Upper lobe of left lung (tissue), 6 donors: ENCODE results near the gene DOLPP1. TPM values are rescaled to one million over a fixed set of nuclear protein-coding genes. Genes with fewer than 3 reads are reported as not detected.

Experiments used
- ATAC-seq, 2 donors: fragments of 200-7000 bp; cut with Tn5 transposase; one replicate each; pipeline ENCODE4 v1.9.1; 2022; ENCODE audit warnings: mild to moderate bottlenecking in 2 of 2, moderate library complexity in 2 of 2; ENCODE audit not compliant: low FRiP score in 2 of 2
- DNase-seq, 2 donors: peaks; one replicate each; pipeline ENCODE4 v3.0.0-alpha.2; 2019 to 2020
- H3K27ac ChIP-seq, 4 donors: fragments of 200-600 bp; sonication (generic); one replicate each; pipeline ENCODE4 v1.5.1; 2016 to 2019
- H3K27me3 ChIP-seq, 4 donors: fragments of 200-600 bp; sonication (generic); one replicate each; pipeline ENCODE4 v1.5.1; 2017 to 2019
- H3K36me3 ChIP-seq, 4 donors: fragments of 200-600 bp; sonication (generic); one replicate each; pipeline ENCODE4 v1.5.1; 2016 to 2019
- H3K4me1 ChIP-seq, 4 donors: fragments of 200-600 bp; sonication (generic); one replicate each; pipeline ENCODE4 v1.5.1; 2018 to 2019
- H3K4me3 ChIP-seq, 4 donors: fragments of 200-600 bp; sonication (generic); one replicate each; pipeline ENCODE4 v1.5.1; 2017 to 2019; ENCODE audit warnings: mild to moderate bottlenecking in 2 of 4, moderate library complexity in 1 of 4
- H3K9me3 ChIP-seq, 4 donors: fragments of 200-600 bp; sonication (generic); one replicate each; pipeline ENCODE4 v1.5.1; 2018 to 2019
- CTCF ChIP-seq, 6 experiments: fragments of 450-650 bp in 4 of 6; fragments of 200-600 bp in 2 of 6; sonication (generic) in 2 of 6; IDR thresholded peaks; one replicate each; pipeline ENCODE4 v1.5.1; 2016 to 2019; ENCODE audit warnings: antibody characterized with exemption in 6 of 6
- EP300 ChIP-seq, 4 donors: sonication (generic); formaldehyde crosslinking; IDR thresholded peaks; one replicate each; pipeline ENCODE4 v1.5.1; 2017; ENCODE audit warnings: antibody characterized with exemption in 4 of 4, control low read depth in 2 of 4
- POLR2A ChIP-seq, 4 donors: fragments of 450-650 bp; IDR thresholded peaks; one replicate each; pipeline ENCODE4 v1.5.1; 2016 to 2017; ENCODE audit warnings: antibody characterized with exemption in 4 of 4, mild to moderate bottlenecking in 2 of 4
- POLR2AphosphoS5 ChIP-seq, 2 donors: sonication (generic); formaldehyde crosslinking; IDR thresholded peaks; one replicate each; pipeline ENCODE4 v1.5.1; 2017; ENCODE audit warnings: antibody characterized with exemption in 2 of 2
- WGBS, 2 donors: methylation state at CpG; one replicate each; pipeline ENCODE4 v1.1.5; 2017 to 2018; 5-methylcytosine and 5-hydroxymethylcytosine counted together
- total RNA-seq, 6 donors: library from RNA; depleted of rRNA in 4 of 6; stranded (reverse); fragments of >200 nt in 4 of 6; gene quantifications; one replicate each; pipeline versions ENCODE4 v1.1.0 to v1.2.1, GENCODE V29; 2016 to 2021
- donor health status: DM: no; HTN: no; CAD: no; lungs with moderate emphysema.
- donor health status: DM: no; HTN: yes; CAD: no; lungs with severe emphysema.

Gene DOLPP1
- total RNA-seq, 6 donors from 2014 or later, result 3.9 to 14.8 (median 8.2) TPM

- 92 to 95% methylated on average over 12 to 21 of the region's 21 CpGs for WGBS, 2 donors
Measured at GRCh38 chr9:129095170-129095667, 14.3 kb downstream of the DOLPP1 start.

GRCh38 chr9:129095908-129096307, 15.0 kb downstream of the DOLPP1 start:
- no peak for TF ChIP-seq POLR2A (IDR thresholded peaks at IDR 0.05)
- TF ChIP-seq EP300 (IDR thresholded peaks at IDR 0.05), result no peak
- no peak for TF ChIP-seq CTCF (IDR thresholded peaks at IDR 0.05)
- TF ChIP-seq POLR2AphosphoS5 (IDR thresholded peaks at IDR 0.05), result no peak
- H3K36me3 ChIP-seq, result peaks cover 0 to 40% (median 19%) of the 10 kb centered on the region in 4 donors
- no peaks in the 10 kb centered on the region for H3K4me1 ChIP-seq
- ATAC-seq (no peak), DNase-seq (no peak)
- H3K27ac ChIP-seq, result no peak overlapping the region
- 89 to 98% methylated on average over 8 to 12 of the region's 12 CpGs for WGBS, 2 donors
- no peaks in the 10 kb centered on the region for H3K27me3 ChIP-seq
- H3K9me3 ChIP-seq, result no peaks in the 10 kb centered on the region
- H3K4me3 ChIP-seq, result no peak overlapping the region

More at GRCh38 chr9:129095170-129095667, 14.3 kb downstream of the DOLPP1 start:
- Histone ChIP-seq H3K27ac (no peak overlapping the region), H3K4me3 (no peak overlapping the region), H3K4me1 (no peaks in the 10 kb centered on the region), H3K9me3 (no peaks in the 10 kb centered on the region), H3K36me3 (peaks cover 0 to 42% (median 23%) of the 10 kb centered on the region in 4 donors), H3K27me3 (no peaks in the 10 kb centered on the region)
- TF ChIP-seq EP300 (IDR thresholded peaks at IDR 0.05) (no peak), POLR2A (IDR thresholded peaks at IDR 0.05) (no peak), CTCF (IDR thresholded peaks at IDR 0.05) (no peak), POLR2AphosphoS5 (IDR thresholded peaks at IDR 0.05) (no peak)
- peak in 1 of 2 donors; percentile 84 for DNase-seq
- ATAC-seq, result no peak

- Histone ChIP-seq H3K4me3 (no peak overlapping the region), H3K4me1 (no peaks in the 10 kb centered on the region), H3K27me3 (no peaks in the 10 kb centered on the region), H3K27ac (no peak overlapping the region), H3K9me3 (no peaks in the 10 kb centered on the region), H3K36me3 (peaks cover 0 to 48% (median 19%) of the 10 kb centered on the region in 4 donors)
- no peak for TF ChIP-seq POLR2A (IDR thresholded peaks at IDR 0.05)
- TF ChIP-seq CTCF (IDR thresholded peaks at IDR 0.05), result no peak
- no peak for TF ChIP-seq POLR2AphosphoS5 (IDR thresholded peaks at IDR 0.05)
- TF ChIP-seq EP300 (IDR thresholded peaks at IDR 0.05), result no peak
- WGBS, 2 donors, result 97 to 98% methylated on average over 7 to 16 of the region's 16 CpGs
- ATAC-seq, result no peak
- peak in 1 of 2 donors; percentile 61 for DNase-seq
Measured at GRCh38 chr9:129097671-129098306, 16.9 kb downstream of the DOLPP1 start.

- WGBS, 2 donors, result 96 to 97% methylated on average over 5 to 10 of the region's 11 CpGs
- Histone ChIP-seq H3K9me3 (no peaks in the 10 kb centered on the region), H3K27me3 (no peaks in the 10 kb centered on the region), H3K27ac (no peak overlapping the region), H3K4me3 (no peak overlapping the region), H3K36me3 (peaks cover 0 to 48% (median 19%) of the 10 kb centered on the region in 4 donors), H3K4me1 (no peaks in the 10 kb centered on the region)
- ATAC-seq (no peak), DNase-seq (peak in 1 of 2 donors; percentile 59)
- no peak for TF ChIP-seq POLR2AphosphoS5 (IDR thresholded peaks at IDR 0.05)
- no peak for TF ChIP-seq EP300 (IDR thresholded peaks at IDR 0.05)
- TF ChIP-seq CTCF (IDR thresholded peaks at IDR 0.05), result no peak
- TF ChIP-seq POLR2A (IDR thresholded peaks at IDR 0.05), result no peak
Measured at GRCh38 chr9:129098328-129098727, 17.4 kb downstream of the DOLPP1 start.
